ENCODE data around the gene ZFAND5.

The ZFAND5 gene

GRCh38 chr9:72400866-72401265 is 35.9 kb upstream of the ZFAND5 start:
- no peaks in the 10 kb centered on the region for H3K27me3 ChIP-seq (replicated peaks in 2 of 5; ENCODE audit: control insufficient read depth in 4 of 5, insufficient read depth in 5 of 5, low read length in 4 of 5)
- DNase-seq, result no peak
- CTCF ChIA-PET, result interaction anchor here (1.6 kb wide), 1 partner anchor 120 kb away, joined by 3 read pairs; no protein-coding TSS in a partner anchor
- no peaks in the 10 kb centered on the region for H3K9me3 ChIP-seq (ENCODE audit: control extremely low read depth in 1 of 5, control insufficient read depth in 4 of 5, insufficient read depth in 2 of 5, low read depth in 1 of 5, low read length in 4 of 5)
- WGBS (ENCODE audit: insufficient coverage), result 100% methylated on average over 1 of the region's 2 CpGs
- POLR2A ChIA-PET, result no interaction called here
- H3K27ac ChIP-seq (ENCODE audit: insufficient read depth in 1 of 2, low read depth in 1 of 2, low read length in 2 of 2, poor library complexity in 1 of 2, severe bottlenecking in 2 of 2), result no peak overlapping the region
- H3K4me3 ChIP-seq (ENCODE audit: control insufficient read depth in 1 of 7, extremely low read depth in 1 of 7, insufficient read depth in 4 of 7, low read depth in 2 of 7, low read length in 6 of 7), result no peak overlapping the region
- no peaks in the 10 kb centered on the region for H3K4me1 ChIP-seq (ENCODE audit: control extremely low read depth in 1 of 4, control insufficient read depth in 4 of 4, insufficient read depth in 4 of 4, low read length in 3 of 4)
- no peaks in the 10 kb centered on the region for H3K36me3 ChIP-seq (ENCODE audit: control insufficient read depth in 4 of 4, insufficient read depth in 4 of 4, low read length in 3 of 4)

- Histone ChIP-seq H3K27ac (ENCODE audit: insufficient read depth in 1 of 2, low read depth in 1 of 2, low read length in 2 of 2, poor library complexity in 1 of 2, severe bottlenecking in 2 of 2) (no peak overlapping the region), H3K9me3 (ENCODE audit: control extremely low read depth in 1 of 5, control insufficient read depth in 4 of 5, insufficient read depth in 2 of 5, low read depth in 1 of 5, low read length in 4 of 5) (no peaks in the 10 kb centered on the region), H3K27me3 (replicated peaks in 2 of 5; ENCODE audit: control insufficient read depth in 4 of 5, insufficient read depth in 5 of 5, low read length in 4 of 5) (no peaks in the 10 kb centered on the region), H3K4me1 (ENCODE audit: control extremely low read depth in 1 of 4, control insufficient read depth in 4 of 4, insufficient read depth in 4 of 4, low read length in 3 of 4) (peaks cover 0 to 4% (median 0%) of the 10 kb centered on the region in 4 experiments), H3K4me3 (ENCODE audit: control insufficient read depth in 1 of 7, extremely low read depth in 1 of 7, insufficient read depth in 4 of 7, low read depth in 2 of 7, low read length in 6 of 7) (no peak overlapping the region), H3K36me3 (ENCODE audit: control insufficient read depth in 4 of 4, insufficient read depth in 4 of 4, low read length in 3 of 4) (no peaks in the 10 kb centered on the region)
- WGBS (ENCODE audit: insufficient coverage), result 92% methylated on average over 2 of the region's 2 CpGs
- ChIA-PET CTCF (no interaction called here), POLR2A (no interaction called here)
- DNase-seq, result no peak
Measured at GRCh38 chr9:72399391-72399790, 34.4 kb upstream of the ZFAND5 start.

GRCh38 chr9:72396247-72397091 is 31.5 kb upstream of the ZFAND5 start:
- Histone ChIP-seq H3K4me1 (ENCODE audit: control extremely low read depth in 1 of 4, control insufficient read depth in 4 of 4, insufficient read depth in 4 of 4, low read length in 3 of 4) (peaks cover 0 to 4% (median 0%) of the 10 kb centered on the region in 4 experiments), H3K4me3 (ENCODE audit: control insufficient read depth in 1 of 7, extremely low read depth in 1 of 7, insufficient read depth in 4 of 7, low read depth in 2 of 7, low read length in 6 of 7) (no peak overlapping the region), H3K27ac (ENCODE audit: insufficient read depth in 1 of 2, low read depth in 1 of 2, low read length in 2 of 2, poor library complexity in 1 of 2, severe bottlenecking in 2 of 2) (no peak overlapping the region), H3K36me3 (ENCODE audit: control insufficient read depth in 4 of 4, insufficient read depth in 4 of 4, low read length in 3 of 4) (no peaks in the 10 kb centered on the region), H3K27me3 (replicated peaks in 2 of 5; ENCODE audit: control insufficient read depth in 4 of 5, insufficient read depth in 5 of 5, low read length in 4 of 5) (no peaks in the 10 kb centered on the region), H3K9me3 (ENCODE audit: control extremely low read depth in 1 of 5, control insufficient read depth in 4 of 5, insufficient read depth in 2 of 5, low read depth in 1 of 5, low read length in 4 of 5) (no peaks in the 10 kb centered on the region)
- peak in 2 of 3 donors; percentile 14 to 15 for DNase-seq
- ChIA-PET POLR2A (no interaction called here), CTCF (interaction anchor here (0.9 kb wide), 1 partner anchor 11 kb away, joined by 3 read pairs; no protein-coding TSS in a partner anchor)
- 100% methylated on average over 2 of the region's 7 CpGs for WGBS (ENCODE audit: insufficient coverage)

- peak in 2 of 3 donors; percentile 5 to 17 for DNase-seq
- H3K4me1 ChIP-seq (ENCODE audit: control extremely low read depth in 1 of 4, control insufficient read depth in 4 of 4, insufficient read depth in 4 of 4, low read length in 3 of 4), result peaks cover 0 to 4% (median 0%) of the 10 kb centered on the region in 4 experiments
- ChIA-PET CTCF (interaction anchor here (1.5 kb wide), 1 partner anchor 49 kb away, joined by 3 read pairs; no protein-coding TSS in a partner anchor), POLR2A (no interaction called here)
- no CpG with 5 or more reads among the region's 2 CpGs for WGBS (ENCODE audit: insufficient coverage)
- no peaks in the 10 kb centered on the region for H3K36me3 ChIP-seq (ENCODE audit: control insufficient read depth in 4 of 4, insufficient read depth in 4 of 4, low read length in 3 of 4)
- H3K27ac ChIP-seq (ENCODE audit: insufficient read depth in 1 of 2, low read depth in 1 of 2, low read length in 2 of 2, poor library complexity in 1 of 2, severe bottlenecking in 2 of 2), result no peak overlapping the region
- no peak overlapping the region for H3K4me3 ChIP-seq (ENCODE audit: control insufficient read depth in 1 of 7, extremely low read depth in 1 of 7, insufficient read depth in 4 of 7, low read depth in 2 of 7, low read length in 6 of 7)
- H3K9me3 ChIP-seq (ENCODE audit: control extremely low read depth in 1 of 5, control insufficient read depth in 4 of 5, insufficient read depth in 2 of 5, low read depth in 1 of 5, low read length in 4 of 5), result peaks cover 0 to 3% (median 0%) of the 10 kb centered on the region in 5 experiments
- H3K27me3 ChIP-seq (replicated peaks in 2 of 5; ENCODE audit: control insufficient read depth in 4 of 5, insufficient read depth in 5 of 5, low read length in 4 of 5), result peaks cover 0 to 2% (median 0%) of the 10 kb centered on the region in 5 experiments
Measured at GRCh38 chr9:72394066-72394465, 29.1 kb upstream of the ZFAND5 start.

- Histone ChIP-seq H3K4me3 (ENCODE audit: control insufficient read depth in 1 of 7, extremely low read depth in 1 of 7, insufficient read depth in 4 of 7, low read depth in 2 of 7, low read length in 6 of 7) (no peak overlapping the region), H3K27ac (ENCODE audit: insufficient read depth in 1 of 2, low read depth in 1 of 2, low read length in 2 of 2, poor library complexity in 1 of 2, severe bottlenecking in 2 of 2) (no peak overlapping the region), H3K4me1 (ENCODE audit: control extremely low read depth in 1 of 4, control insufficient read depth in 4 of 4, insufficient read depth in 4 of 4, low read length in 3 of 4) (peaks cover 0 to 4% (median 0%) of the 10 kb centered on the region in 4 experiments), H3K36me3 (ENCODE audit: control insufficient read depth in 4 of 4, insufficient read depth in 4 of 4, low read length in 3 of 4) (no peaks in the 10 kb centered on the region), H3K27me3 (replicated peaks in 2 of 5; ENCODE audit: control insufficient read depth in 4 of 5, insufficient read depth in 5 of 5, low read length in 4 of 5) (peaks cover 0 to 2% (median 0%) of the 10 kb centered on the region in 5 experiments), H3K9me3 (ENCODE audit: control extremely low read depth in 1 of 5, control insufficient read depth in 4 of 5, insufficient read depth in 2 of 5, low read depth in 1 of 5, low read length in 4 of 5) (peaks cover 0 to 3% (median 0%) of the 10 kb centered on the region in 5 experiments)
- no peak for DNase-seq
- POLR2A ChIA-PET, result no interaction called here
- WGBS (ENCODE audit: insufficient coverage), result 95% methylated on average over 2 of the region's 2 CpGs
- CTCF ChIA-PET, result interaction anchor here (1.2 kb wide), 1 partner anchor 19 kb away, joined by 3 read pairs; no protein-coding TSS in a partner anchor
Measured at GRCh38 chr9:72390907-72391306, 25.9 kb upstream of the ZFAND5 start.

GRCh38 chr9:72386186-72386585 is 21.2 kb upstream of the ZFAND5 start:
- Histone ChIP-seq H3K27ac (ENCODE audit: insufficient read depth in 1 of 2, low read depth in 1 of 2, low read length in 2 of 2, poor library complexity in 1 of 2, severe bottlenecking in 2 of 2) (no peak overlapping the region), H3K27me3 (replicated peaks in 2 of 5; ENCODE audit: control insufficient read depth in 4 of 5, insufficient read depth in 5 of 5, low read length in 4 of 5) (peaks cover 0 to 2% (median 0%) of the 10 kb centered on the region in 5 experiments), H3K9me3 (ENCODE audit: control extremely low read depth in 1 of 5, control insufficient read depth in 4 of 5, insufficient read depth in 2 of 5, low read depth in 1 of 5, low read length in 4 of 5) (peaks cover 0 to 3% (median 0%) of the 10 kb centered on the region in 5 experiments), H3K4me3 (ENCODE audit: control insufficient read depth in 1 of 7, extremely low read depth in 1 of 7, insufficient read depth in 4 of 7, low read depth in 2 of 7, low read length in 6 of 7) (no peak overlapping the region), H3K36me3 (ENCODE audit: control insufficient read depth in 4 of 4, insufficient read depth in 4 of 4, low read length in 3 of 4) (no peaks in the 10 kb centered on the region), H3K4me1 (ENCODE audit: control extremely low read depth in 1 of 4, control insufficient read depth in 4 of 4, insufficient read depth in 4 of 4, low read length in 3 of 4) (no peaks in the 10 kb centered on the region)
- ChIA-PET POLR2A (no interaction called here), CTCF (interaction anchor here (0.8 kb wide), 1 partner anchor 352 kb away, joined by 3 read pairs; no protein-coding TSS in a partner anchor)
- no CpG with 5 or more reads among the region's 1 CpG for WGBS (ENCODE audit: insufficient coverage)
- DNase-seq, result no peak

Measured in common myeloid progenitor, CD34-positive (primary cell).